Activated T-cell treated with anti-CD3 and anti-CD28 coated beads for 48 hours (primary cell): Measurements from ENCODE around the gene CUL3.
"Not testable (repeated sequence)": the region's sequence is repeated elsewhere in the genome, so short reads cannot be mapped to it uniquely, and the experiment has no call there.

Experiments
- DNase-seq: peaks from one replicate; pipeline ENCODE4 v3.0.0-alpha.2; 2020; ENCODE audit warnings: low read depth

Gene CUL3

DNA sequence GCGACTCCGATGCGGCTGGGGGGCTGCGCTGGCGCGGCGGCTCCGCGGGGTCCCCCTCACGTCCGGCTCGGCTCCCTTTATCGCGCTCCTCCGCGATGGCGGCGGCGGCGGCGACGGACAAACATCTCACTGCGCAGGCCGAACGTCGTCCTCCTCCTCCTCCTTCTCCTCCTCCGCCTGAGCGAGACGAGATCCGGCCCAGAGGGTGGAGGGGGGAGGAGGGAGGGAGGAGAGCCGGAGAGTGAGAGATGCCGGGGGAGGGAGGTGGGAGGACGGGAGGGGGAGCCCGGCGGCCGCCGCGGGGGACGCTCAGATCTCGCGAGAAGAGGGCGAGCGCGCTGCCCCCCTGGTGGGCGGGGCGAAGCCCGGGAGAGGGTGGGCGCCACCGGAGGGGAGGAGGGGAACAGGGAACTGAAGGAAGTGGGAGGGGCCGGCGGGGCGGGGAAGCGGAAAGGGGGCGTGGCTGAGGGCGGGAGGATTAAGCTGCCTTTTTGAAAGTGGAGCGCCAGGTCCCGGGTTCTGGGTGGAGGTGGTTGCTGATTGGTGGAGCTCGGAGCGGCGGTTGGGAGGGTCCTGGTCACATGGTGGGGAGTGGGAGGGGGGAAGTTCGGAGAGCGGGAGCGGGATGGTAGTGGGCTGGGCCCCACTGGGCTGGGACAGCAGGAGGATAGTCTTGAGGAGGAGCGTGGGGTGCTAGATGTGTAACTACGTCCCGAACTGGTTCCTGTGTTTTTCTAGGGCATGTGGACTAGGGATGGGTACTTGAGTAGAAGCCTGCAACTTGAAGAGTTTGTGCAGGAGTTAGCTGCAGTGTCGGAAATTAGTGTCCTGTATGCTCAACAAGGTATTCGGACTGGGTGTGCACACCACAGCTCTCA lies at the start of gene CUL3:
CUL3 (minus strand) TSS at position 153 of the 878 bp plus-strand sequence. CDS start 354 bp downstream, outside the sequence.
- DNase-seq, result peak; percentile 99

GRCh38 chr2:224630659-224631550 lies 45.7 kb upstream of the CUL3 start:
- no peak for DNase-seq

DNA sequence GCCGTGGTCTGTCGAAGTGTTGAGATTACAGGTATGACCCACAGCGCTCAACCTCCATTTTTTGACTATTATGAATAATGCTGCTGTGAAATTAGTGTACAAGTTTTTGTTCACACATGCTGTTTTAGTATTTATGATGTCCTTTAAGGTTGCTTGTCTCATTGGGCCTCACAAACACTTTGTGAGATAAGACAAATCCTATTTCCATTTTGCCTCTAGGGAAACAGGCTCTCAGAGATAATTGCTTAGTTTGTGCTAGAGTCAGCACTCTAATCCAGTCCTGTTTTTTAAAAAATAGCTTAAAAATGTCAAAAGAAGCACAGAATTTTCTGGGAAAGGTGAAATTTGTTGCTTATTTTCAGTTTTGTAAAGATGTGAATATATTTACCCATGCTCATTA lies 43.3 kb upstream of the CUL3 start:
- DNase-seq, result no peak

DNA sequence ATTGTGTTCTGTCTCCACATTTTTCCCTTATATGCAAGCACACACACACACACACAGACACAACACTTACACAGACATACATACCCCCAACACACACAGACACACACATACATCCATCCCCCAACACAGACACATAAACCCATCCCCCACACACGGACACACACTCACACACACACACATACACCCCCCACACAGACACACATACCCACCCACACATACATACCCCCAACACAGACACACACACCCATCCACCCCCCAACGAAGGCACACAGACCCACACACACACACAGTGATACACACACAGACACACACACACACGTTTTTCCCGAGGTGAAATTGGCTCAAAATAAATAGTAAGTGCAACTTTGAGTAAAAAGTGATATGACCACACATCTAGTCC lies 41.6 kb upstream of the CUL3 start:
- DNase-seq, result no peak

- no peak for DNase-seq
These were observed 28.6 kb upstream of the CUL3 start for GRCh38 chr2:224613543-224614286.

DNA sequence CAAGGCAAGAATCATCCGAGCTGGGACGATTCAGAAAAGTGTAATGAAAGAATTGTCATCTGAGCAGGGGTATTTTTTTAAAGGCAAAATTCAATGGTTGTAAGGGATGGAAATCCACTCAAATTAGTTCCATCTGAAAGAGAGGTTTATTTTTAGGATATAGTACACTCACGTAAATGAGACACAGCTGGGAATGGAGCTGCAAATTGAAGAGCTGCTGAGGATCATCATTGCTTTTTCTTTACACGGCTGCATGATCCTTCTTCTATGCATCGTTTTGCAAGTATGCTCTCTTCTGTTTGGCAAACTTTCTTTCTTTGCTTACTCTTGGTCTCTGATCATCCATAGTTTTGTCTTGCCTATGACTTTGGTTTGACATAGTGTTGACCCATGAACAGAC lies 27.4 kb upstream of the CUL3 start:
- DNase-seq, result no peak

DNA sequence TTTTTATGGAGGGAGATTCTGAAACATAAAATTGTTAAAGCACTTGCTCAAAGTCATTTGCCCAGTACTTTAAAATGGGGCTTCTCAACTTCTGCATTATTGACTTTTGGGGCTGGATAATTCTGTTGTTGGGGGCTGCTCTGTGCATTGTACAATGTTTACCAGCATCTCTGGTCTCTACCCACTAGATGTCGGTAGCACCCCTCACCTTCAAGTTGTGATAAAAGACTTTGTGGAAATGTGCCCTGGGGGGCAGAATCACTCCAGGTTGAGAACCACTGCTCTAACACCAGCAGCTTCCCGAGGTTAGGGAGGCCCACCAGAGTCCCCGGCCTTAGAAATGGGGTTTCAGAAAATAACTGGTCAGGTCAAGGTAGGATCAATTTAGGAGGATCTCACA lies 26.8 kb upstream of the CUL3 start:
- no peak for DNase-seq

DNA sequence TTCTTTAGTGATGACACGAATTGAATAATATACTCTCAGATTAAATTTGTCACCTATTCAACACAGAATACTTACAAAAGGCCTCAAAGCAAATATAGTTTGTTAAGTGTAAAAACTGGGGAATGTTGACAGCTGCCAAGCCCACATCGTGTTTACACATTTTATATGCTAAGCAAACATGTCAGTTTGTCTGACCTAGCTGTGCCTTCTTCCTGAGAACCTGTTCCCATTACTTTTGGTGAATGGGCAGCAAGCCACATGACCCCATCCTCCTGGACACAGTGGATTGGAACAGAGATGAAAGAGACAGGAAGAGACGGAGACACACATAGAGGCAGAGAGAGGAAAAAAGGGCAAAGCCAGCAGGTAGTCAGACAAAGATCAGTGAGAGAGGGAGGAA lies 22.9 kb upstream of the CUL3 start:
- DNase-seq, result no peak

- DNase-seq, result peak; percentile 9
These were observed 18.8 kb upstream of the CUL3 start for GRCh38 chr2:224603746-224604500.

GRCh38 chr2:224602778-224603375 lies 17.7 kb upstream of the CUL3 start:
- not testable (repeated sequence) for DNase-seq

DNA sequence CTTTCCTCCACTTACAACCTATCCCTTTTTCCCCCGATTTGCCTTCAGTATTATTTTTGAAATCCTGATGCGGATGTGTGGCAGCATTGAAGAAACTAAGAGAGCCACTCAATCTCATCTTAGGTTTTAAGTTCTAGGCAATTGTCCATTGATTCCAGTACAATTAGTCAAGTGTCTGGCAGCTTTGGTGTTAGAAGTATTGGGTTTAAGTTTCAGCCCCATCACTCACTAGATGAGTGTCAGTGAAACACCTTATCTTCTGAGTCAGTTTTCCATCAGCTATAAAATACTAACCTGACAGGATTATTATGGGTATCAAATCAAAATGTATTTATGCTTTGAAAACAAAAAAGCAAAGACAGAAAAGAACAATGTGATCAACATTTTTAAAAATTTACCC lies 16.8 kb upstream of the CUL3 start:
- no peak for DNase-seq

DNA sequence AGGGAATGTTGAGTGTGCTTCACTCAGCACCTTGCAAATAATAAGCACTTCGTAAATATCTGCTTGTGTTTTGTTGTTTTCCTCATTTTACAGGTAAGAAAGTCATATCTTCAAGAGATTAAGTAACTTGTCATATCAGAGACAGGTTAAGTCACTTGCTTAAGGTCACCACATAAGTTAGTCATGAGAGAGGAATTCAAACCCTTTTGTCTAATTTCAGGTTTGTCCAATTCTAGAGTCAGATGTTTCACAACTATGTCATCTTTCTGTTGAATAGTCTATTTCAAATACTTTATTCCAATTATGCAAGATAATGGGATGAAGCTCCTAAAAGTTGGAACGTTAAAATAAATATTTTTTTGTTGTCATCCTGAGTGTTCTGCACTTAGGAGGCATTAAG lies 13.5 kb upstream of the CUL3 start:
- DNase-seq, result no peak

DNA sequence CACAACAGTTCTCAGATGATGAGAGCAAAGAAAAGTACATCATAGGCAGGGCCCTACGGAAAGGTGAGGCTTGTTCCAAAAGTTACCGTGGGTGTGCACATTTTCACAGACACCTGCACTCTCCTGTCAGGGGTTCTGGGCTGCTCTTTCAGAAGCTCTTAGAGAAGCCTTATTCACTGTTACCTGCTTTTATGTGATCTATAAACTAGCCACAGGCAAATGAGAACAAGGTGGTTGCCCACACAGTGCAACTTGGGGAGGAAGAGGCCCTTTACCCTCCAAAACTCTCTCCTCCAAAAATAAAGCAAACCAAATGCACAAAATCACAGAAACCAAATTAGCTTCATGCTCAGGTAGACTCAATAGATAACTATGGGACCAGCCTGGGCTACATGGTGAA lies 11.1 kb upstream of the CUL3 start:
- no peak for DNase-seq

DNA sequence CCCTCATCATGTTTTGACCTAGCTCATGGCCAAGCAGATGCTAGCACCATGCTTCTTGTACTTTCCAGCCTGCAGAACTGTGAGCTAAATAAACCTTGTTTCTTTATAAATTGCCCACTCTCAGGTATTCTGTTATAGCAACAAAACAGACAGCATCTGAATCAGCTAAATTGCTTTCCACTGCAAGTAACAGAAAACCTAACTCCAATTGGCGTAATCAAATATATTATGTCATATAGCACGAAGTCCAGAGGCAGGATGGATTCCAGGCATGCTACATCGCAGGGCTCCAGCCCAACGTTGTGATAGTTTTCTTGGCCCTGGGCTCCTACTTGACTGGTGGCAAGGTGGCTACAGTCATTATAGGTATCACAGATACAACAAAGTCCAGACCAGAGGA lies 10.4 kb upstream of the CUL3 start:
- no peak for DNase-seq

GRCh38 chr2:224594840-224595239 lies 9.7 kb upstream of the CUL3 start:
- DNase-seq, result no peak

DNA sequence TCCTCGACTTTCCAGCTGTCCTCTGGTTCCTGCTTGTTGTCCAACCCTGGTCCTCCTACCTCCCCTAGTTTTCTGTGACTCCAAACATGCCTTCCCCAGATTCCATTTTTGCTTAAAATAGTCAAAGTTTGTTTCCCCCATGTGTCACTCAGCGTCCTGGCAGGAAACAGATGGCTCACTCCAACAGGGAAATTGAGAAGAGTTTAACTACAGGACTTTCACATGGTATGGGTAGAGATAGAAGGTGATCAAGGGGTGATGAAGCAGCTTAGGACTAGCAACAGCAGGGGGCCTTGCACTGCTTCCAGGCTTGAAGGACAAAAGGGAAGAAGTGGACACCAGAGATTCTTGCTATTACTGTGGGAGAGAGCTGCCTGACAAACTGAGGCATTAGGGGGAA lies 6.1 kb upstream of the CUL3 start:
- DNase-seq, result no peak

- DNase-seq, result no peak
These were observed 1.0 kb upstream of the CUL3 start for GRCh38 chr2:224586127-224586695.

- peak; percentile 45 for DNase-seq
These were observed 365 bp downstream of the CUL3 start for GRCh38 chr2:224584785-224585210.

DNA sequence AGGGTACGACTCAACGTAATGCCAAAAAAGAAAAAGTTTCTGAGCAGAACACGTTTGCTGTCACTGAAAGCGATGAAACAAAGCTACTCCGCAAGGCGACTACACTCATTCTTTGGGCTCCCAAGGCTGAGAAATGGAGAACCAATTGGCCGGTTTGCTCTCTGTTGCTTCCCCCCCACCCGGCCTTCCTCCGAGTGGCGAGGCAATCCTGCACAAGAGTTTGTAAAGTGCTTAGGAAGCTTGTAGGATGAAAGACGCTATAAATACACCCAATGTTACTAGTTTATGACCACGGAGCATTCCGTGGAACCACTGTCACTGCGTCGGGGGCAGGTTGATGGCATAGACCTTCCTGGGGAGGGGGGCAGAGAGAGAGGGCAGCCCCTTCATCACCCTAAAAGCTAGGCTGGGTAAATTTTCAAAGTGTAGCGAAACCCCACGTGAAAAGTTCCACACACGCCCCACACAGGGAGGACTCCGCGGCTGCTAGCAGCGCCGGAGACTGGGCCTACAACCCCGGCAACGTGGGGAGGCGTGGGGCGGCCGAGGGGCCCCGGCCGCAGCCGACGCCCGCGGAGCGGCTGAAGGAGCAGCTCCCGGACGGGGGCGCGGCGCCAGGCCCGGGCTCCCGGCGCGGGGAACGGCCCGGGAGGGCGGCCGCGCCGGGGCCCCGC lies 915 bp downstream of the CUL3 start:
- DNase-seq, result peak; percentile 18

GRCh38 chr2:224583033-224583432 lies 2.1 kb downstream of the CUL3 start:
- not testable (repeated sequence) for DNase-seq
